ENCODE measurements around the gene ZDHHC20.

- TF ChIP-seq POLR2A (IDR thresholded peaks at IDR 0.05; ENCODE audit: low read depth, low read length) (no peak), POLR2AphosphoS5 (IDR thresholded peaks at IDR 0.05; ENCODE audit: low read depth, low read length) (no peak), PAX5 (IDR thresholded peaks at IDR 0.05; ENCODE audit: insufficient read depth, low read length, severe bottlenecking) (no peak), SPI1 (IDR thresholded peaks at IDR 0.05; ENCODE audit: low read depth, low read length) (no peak), TAF1 (IDR thresholded peaks at IDR 0.05; ENCODE audit: low read depth, low read length) (no peak), POU2F2 (IDR thresholded peaks at IDR 0.05; ENCODE audit: low read depth, low read length) (no peak)
These were observed 32.9 kb downstream of the ZDHHC20 start for GRCh38 chr13:21426238-21426637.

Data from GM12891 (cell line).